Measurements from ENCODE around the gene SAMD4A. TPM values are rescaled to one million over a fixed set of nuclear protein-coding genes. Genes with fewer than 3 reads are reported as not detected.

Gene SAMD4A
- total RNA-seq, 4 donors from 2014 or later: 15.3 to 40.2 (median 22.3) TPM

DNA sequence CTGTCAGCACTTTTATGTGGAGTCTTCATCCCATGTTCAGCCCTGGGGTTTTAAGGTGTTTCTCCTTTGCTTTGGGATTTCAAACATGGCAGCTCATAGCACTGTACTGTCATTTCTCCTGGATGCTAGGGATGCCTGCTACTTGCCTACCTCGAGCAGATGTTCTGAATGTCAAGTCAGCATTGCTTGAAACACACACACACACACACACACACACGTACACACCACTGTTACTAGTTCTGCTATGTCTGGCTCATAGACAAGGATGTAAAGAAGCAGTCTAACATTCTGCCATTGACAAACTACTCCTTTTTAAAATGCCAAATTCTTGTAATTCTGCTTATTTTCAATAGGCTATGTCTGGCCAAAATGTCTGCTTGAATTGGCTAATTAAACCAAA lies 72.7 kb downstream of the SAMD4A start:
- Histone ChIP-seq H3K36me3 (no peaks in the 10 kb centered on the region), H3K9me3 (no peaks in the 10 kb centered on the region), H3K27ac (no peak overlapping the region), H3K4me3 (no peak overlapping the region), H3K27me3 (no peaks in the 10 kb centered on the region), H3K4me1 (peaks cover 0 to 24% (median 4%) of the 10 kb centered on the region in 4 donors)
- TF ChIP-seq, protein P1, sequence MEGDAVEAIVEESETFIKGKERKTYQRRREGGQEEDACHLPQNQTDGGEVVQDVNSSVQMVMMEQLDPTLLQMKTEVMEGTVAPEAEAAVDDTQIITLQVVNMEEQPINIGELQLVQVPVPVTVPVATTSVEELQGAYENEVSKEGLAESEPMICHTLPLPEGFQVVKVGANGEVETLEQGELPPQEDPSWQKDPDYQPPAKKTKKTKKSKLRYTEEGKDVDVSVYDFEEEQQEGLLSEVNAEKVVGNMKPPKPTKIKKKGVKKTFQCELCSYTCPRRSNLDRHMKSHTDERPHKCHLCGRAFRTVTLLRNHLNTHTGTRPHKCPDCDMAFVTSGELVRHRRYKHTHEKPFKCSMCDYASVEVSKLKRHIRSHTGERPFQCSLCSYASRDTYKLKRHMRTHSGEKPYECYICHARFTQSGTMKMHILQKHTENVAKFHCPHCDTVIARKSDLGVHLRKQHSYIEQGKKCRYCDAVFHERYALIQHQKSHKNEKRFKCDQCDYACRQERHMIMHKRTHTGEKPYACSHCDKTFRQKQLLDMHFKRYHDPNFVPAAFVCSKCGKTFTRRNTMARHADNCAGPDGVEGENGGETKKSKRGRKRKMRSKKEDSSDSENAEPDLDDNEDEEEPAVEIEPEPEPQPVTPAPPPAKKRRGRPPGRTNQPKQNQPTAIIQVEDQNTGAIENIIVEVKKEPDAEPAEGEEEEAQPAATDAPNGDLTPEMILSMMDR (IDR thresholded peaks at IDR 0.05): no peak
- no peak for TF ChIP-seq POLR2AphosphoS5 (IDR thresholded peaks at IDR 0.05)
- TF ChIP-seq POLR2A (IDR thresholded peaks at IDR 0.05): no peak
- no peak for TF ChIP-seq EP300 (IDR thresholded peaks at IDR 0.05; ENCODE audit: low read depth)
- intact Hi-C loops (cut with DNase I; ENCODE audit: low total_unique reads): no loop called here
- no peak for DNase-seq
- in situ Hi-C loops (cut with MboI; ENCODE audit: low pct_ligation_motif_present in 1 of 4, low pct_unique_long_range_greater_than_20kb in 1 of 4, low sequenced_read_pairs in 3 of 4): loop anchor here in 1 of 4 donors (10.0 kb wide), 1 partner anchor 135 kb away; no protein-coding TSS in a partner anchor
- WGBS, 2 donors (ENCODE audit: low coverage in 1 of 2): 58% methylated on average over 2 of the region's 2 CpGs; no CpG with 5 or more reads in 1 of the 2 donors

DNA sequence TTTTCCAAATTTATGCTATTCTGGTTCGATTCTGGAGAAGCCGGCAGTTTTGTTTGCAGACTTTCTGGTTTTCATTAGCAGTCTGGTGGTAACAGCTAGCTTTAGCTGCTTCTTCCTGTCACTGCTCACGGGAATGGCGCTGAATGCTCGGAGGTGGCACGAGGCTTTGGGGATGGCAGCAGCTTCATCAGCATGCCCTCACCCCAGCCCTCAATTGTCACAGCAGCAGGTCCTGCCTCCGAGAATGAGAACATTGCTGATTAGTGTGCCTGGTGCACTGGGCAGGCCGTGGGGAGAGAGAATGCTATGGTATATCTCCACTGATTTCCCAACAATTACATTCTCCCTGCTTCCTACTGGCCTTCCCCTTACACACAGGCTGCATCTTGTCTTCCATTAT lies 73.6 kb downstream of the SAMD4A start:
- Histone ChIP-seq H3K27ac (no peak overlapping the region), H3K4me1 (peaks cover 0 to 24% (median 4%) of the 10 kb centered on the region in 4 donors), H3K9me3 (no peaks in the 10 kb centered on the region), H3K27me3 (no peaks in the 10 kb centered on the region), H3K36me3 (no peaks in the 10 kb centered on the region), H3K4me3 (no peak overlapping the region)
- WGBS, 2 donors (ENCODE audit: low coverage in 1 of 2): 91 to 100% methylated on average over 1 to 8 of the region's 8 CpGs
- DNase-seq: no peak
- in situ Hi-C loops (cut with MboI; ENCODE audit: low pct_ligation_motif_present in 1 of 4, low pct_unique_long_range_greater_than_20kb in 1 of 4, low sequenced_read_pairs in 3 of 4): loop anchor here in 1 of 4 donors (10.0 kb wide), 1 partner anchor 134 kb away; no protein-coding TSS in a partner anchor
- intact Hi-C loops (cut with DNase I; ENCODE audit: low total_unique reads): no loop called here
- TF ChIP-seq POLR2AphosphoS5 (IDR thresholded peaks at IDR 0.05): no peak
- TF ChIP-seq, protein P1 (IDR thresholded peaks at IDR 0.05): no peak
- TF ChIP-seq POLR2A (IDR thresholded peaks at IDR 0.05): no peak
- no peak for TF ChIP-seq EP300 (IDR thresholded peaks at IDR 0.05; ENCODE audit: low read depth)

DNA sequence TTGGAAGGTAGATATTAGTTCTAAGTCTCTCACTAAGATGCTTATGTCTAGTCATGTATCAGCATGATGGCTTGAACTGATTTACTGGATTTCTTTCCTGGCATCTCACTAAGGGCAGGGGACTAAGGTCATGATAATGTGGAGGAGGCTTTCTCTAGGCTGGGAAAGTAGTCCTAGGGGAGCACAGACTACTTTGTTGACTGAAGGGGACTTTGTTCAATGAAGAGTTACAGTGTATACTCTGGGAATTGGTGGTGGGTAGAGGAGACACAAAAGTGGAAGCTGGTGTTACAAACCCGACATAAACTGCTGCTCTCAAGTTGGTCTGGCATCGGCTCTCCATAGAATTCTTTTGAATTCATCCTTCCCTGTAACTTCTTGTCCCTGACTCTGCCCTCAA lies 75.2 kb downstream of the SAMD4A start:
- H3K36me3 ChIP-seq: no peaks in the 10 kb centered on the region

DNA sequence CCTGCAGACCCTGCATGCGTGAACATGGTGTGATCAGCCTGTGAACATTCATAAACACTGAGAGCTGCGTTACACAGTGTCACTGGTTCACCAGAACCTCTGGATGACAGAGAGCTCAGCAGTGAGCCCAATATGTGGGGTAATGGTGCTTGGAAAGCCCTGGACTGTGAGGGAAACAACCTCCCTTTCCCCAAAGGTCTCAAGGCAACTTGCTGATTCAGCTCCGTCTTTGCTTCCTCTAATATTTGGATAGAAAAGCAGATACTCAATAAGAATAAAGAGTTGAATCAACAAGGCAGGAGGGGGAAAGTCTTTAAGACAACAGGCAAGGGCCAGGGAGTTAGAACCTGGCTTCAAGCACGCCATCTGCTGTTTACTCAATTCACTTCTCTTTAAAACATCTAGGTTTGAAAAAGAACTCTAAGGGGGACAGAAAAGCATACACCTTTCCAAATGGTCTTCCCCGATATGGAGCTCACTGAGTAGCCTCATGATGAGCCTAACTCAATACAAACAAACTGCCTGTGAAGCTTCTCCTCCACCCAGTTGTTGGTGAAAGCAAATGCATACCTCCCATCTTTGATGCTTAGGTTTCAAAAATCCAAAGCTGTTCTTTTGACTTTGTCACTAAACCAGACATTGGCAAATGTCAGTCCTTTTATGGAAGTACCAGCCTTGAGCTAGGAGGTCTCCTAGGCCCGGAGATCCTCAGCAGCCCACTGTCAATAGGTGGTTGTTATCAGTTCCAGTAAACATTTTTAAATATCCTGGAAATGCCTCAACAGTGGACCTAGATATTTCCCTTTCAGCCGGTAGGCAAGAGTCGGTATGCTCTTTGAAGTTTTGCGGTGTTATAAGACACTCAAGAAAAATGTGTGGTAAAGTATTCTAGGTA lies 76.1 kb downstream of the SAMD4A start:
- H3K27me3 ChIP-seq: no peaks in the 10 kb centered on the region
- no peaks in the 10 kb centered on the region for H3K36me3 ChIP-seq
- no peak for DNase-seq
- peak overlapping the region; percentile 8 to 40 (median 36) for H3K27ac ChIP-seq
- no peak overlapping the region for H3K4me3 ChIP-seq
- peaks cover 0 to 29% (median under 1%) of the 10 kb centered on the region in 4 donors for H3K4me1 ChIP-seq
- intact Hi-C loops (cut with DNase I; ENCODE audit: low total_unique reads) (no loop called here), in situ Hi-C loops (cut with MboI; ENCODE audit: low pct_ligation_motif_present in 1 of 4, low pct_unique_long_range_greater_than_20kb in 1 of 4, low sequenced_read_pairs in 3 of 4) (loop anchor here in 1 of 4 donors (10.0 kb wide), 1 partner anchor 132 kb away; no protein-coding TSS in a partner anchor)
- WGBS, 2 donors (ENCODE audit: low coverage in 1 of 2): 57 to 58% methylated on average over 5 to 9 of the region's 9 CpGs
- TF ChIP-seq EP300 (IDR thresholded peaks at IDR 0.05; ENCODE audit: low read depth): no peak
- TF ChIP-seq, protein P1 (IDR thresholded peaks at IDR 0.05): no peak
- no peak for TF ChIP-seq POLR2A (IDR thresholded peaks at IDR 0.05)
- no peak for TF ChIP-seq POLR2AphosphoS5 (IDR thresholded peaks at IDR 0.05)
- no peaks in the 10 kb centered on the region for H3K9me3 ChIP-seq

More for the DNA sequence above, 75.2 kb downstream of the SAMD4A start:
- Histone ChIP-seq H3K27me3 (no peaks in the 10 kb centered on the region), H3K4me1 (peaks cover 0 to 25% (median 4%) of the 10 kb centered on the region in 4 donors), H3K9me3 (no peaks in the 10 kb centered on the region), H3K27ac (no peak overlapping the region), H3K4me3 (no peak overlapping the region)
- intact Hi-C loops (cut with DNase I; ENCODE audit: low total_unique reads) (no loop called here), in situ Hi-C loops (cut with MboI; ENCODE audit: low pct_ligation_motif_present in 1 of 4, low pct_unique_long_range_greater_than_20kb in 1 of 4, low sequenced_read_pairs in 3 of 4) (loop anchor here in 1 of 4 donors (10.0 kb wide), 1 partner anchor 133 kb away; no protein-coding TSS in a partner anchor)
- DNase-seq: no peak
- no peak for TF ChIP-seq EP300 (IDR thresholded peaks at IDR 0.05; ENCODE audit: low read depth)
- no peak for TF ChIP-seq POLR2AphosphoS5 (IDR thresholded peaks at IDR 0.05)
- TF ChIP-seq, protein P1 (IDR thresholded peaks at IDR 0.05): no peak
- no peak for TF ChIP-seq POLR2A (IDR thresholded peaks at IDR 0.05)
- 42 to 77% methylated on average over 2 of the region's 2 CpGs for WGBS, 2 donors (ENCODE audit: low coverage in 1 of 2)

Measured in transverse colon (tissue), 4 donors.